ENCODE results near the gene JMJD1C.

Gene JMJD1C

DNA sequence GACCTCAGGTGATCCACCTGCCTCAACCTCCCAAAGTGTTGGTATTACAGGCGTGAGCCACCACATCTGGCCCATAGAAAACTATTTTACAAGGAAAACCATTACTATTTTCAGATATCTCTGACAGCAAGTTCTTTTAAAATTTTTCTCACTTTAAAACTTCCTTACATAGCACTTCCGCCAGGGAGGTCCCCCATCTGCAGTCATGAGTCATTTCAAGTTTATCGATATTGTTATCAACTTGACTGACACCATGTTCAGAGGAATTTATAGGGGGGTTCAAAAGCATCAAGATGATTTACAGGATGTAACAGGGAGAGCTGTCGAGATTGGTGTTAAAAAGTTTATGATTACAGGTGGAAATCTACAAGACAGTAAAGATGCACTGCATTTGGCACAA is 243.8 kb downstream of the JMJD1C start:
- DNase-seq (ENCODE audit: low read depth): no peak

DNA sequence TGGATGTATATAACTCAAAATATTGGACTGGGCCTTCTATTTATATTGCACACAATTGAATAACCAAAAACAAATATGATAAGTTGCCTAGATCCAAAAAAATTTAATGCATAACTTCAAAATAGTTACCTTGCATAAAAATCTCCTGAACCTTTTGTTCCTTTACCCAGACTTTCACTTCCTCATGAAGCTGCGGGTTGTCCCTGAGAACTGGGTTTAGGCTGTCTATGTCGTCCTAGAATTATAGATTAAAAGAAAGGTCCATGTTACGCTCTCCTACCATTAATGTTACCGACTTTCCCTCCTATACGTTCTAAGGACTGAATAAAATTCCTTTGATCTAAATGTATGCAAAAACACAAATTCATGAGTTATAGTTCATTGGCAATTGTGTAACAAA is 246.0 kb downstream of the JMJD1C start:
- no peak for DNase-seq (ENCODE audit: low read depth)

DNA sequence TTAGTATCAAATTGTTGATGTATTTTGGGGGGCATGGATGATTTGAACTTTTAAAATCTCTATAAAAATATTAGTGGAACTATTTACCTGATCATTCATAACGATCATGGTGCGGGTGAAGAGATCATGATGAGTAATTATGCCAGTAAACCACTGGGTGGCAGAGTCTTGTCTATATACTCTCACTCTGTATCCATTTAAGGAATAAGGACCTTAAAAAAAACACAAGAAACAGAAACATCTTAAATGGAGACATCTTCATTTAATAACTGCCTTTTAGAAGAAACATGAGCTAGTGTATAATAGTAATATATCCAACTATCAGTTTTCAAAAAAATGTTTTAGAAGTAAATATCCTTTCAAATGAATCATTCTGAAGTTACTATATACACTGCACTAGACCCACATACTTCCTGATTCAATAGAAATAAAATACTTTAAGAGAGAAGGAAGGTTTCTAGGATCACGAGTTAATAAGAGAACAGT is 248.6 kb downstream of the JMJD1C start:
- no peak for DNase-seq (ENCODE audit: low read depth)

DNA sequence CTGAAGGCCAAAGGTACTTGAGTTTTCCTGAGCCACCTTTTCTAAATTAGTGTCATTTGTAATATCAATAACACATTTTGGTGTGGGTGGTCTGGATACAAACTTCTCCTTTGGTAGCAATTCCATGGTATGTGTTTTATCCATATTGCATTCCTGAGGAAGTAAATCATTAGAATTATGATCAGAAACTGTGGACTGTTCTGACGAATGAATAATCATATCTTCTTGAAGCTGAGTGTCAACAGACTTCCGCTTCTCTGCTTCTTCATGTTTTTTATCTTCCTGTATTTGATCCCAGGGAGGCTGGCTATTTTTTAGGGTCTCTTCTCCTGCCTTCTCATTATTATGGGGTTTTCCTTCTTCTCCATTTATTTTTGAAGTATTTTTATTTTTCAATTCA is 251.2 kb downstream of the JMJD1C start:
- no peak for DNase-seq (ENCODE audit: low read depth)

DNA sequence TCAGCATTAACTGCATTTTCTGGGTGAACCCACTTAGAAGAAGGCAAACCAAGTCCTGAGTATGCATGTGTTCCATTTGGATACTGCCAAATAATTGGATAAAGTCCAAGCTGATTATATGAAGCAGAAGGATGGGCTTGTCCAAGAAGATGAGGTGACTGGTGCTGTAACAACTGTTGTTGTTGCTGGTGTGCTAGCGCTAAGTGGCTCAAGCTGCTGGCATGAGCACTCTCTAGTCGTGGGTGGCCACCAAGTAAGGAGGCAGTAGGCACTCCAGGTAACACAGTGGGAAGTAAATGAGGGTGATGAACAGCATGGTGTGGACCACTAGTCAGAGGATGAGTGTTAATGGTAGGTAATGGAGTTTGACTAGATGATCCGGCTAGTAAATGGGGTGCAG is 252.3 kb downstream of the JMJD1C start:
- no peak for DNase-seq (ENCODE audit: low read depth)

DNA sequence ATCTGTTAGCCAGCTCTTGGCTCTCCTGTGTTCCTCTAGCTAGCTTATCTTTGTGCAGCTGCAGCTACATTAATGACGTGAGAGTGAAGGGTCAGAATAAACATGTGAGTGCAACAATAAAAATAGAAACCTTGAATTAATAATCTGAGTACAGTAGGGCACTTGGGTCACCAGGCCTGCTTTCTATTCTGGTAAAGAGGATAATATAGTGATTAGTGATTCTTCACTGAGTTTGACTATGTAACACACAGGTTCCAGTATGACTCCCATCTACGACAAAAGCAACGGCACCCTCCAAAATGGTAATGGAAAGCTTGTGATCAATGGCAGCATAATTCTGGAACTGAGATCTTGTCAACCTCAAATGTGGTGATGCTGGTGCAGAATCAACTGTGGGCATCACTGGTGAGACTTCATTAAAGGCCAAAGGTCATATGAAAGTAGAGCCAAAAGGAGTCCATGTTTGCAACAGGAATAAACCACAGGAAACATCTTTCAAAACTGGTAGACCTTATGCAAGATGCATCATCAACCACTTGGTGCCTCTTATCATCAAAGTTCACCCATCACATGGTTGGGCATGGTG is 255.1 kb downstream of the JMJD1C start:
- no peak for DNase-seq (ENCODE audit: low read depth)

DNA sequence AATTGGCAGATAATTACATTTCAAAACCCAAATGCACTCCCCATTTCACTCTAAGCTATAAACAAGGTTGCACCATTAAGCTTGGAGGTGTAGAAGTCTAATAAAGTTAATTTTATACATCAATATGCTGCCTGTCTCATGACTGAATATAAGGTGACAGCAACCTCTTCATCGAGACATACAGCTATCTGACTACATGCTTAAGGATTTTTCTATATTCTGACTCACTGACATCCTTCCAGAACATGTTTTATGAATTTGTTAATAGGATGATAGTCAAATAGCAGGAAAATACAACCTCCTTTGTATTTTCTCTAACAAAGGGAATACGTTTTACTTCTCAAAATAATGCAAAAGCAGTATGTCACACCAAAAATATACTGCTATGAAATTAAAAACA is 256.1 kb downstream of the JMJD1C start:
- no peak for DNase-seq (ENCODE audit: low read depth)

DNA sequence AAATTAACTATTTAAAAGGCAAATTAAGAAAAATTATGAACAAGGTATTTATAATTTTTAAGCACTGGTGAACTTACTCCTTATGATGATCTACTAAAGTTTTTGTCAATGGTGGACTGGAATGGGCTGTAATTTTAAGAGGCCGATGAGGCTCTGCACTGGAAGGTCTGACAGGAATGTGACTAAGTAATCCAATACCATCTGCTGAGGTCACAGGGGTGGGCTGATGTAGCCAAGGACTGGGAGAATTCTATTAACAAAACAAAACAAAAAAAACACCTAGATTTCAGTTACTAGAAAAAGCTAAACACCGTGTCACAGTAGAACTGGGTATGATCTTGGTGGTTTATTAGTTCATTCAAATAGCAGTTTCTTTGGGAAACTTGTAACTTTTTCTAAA is 256.8 kb downstream of the JMJD1C start:
- no peak for DNase-seq (ENCODE audit: low read depth)

DNA sequence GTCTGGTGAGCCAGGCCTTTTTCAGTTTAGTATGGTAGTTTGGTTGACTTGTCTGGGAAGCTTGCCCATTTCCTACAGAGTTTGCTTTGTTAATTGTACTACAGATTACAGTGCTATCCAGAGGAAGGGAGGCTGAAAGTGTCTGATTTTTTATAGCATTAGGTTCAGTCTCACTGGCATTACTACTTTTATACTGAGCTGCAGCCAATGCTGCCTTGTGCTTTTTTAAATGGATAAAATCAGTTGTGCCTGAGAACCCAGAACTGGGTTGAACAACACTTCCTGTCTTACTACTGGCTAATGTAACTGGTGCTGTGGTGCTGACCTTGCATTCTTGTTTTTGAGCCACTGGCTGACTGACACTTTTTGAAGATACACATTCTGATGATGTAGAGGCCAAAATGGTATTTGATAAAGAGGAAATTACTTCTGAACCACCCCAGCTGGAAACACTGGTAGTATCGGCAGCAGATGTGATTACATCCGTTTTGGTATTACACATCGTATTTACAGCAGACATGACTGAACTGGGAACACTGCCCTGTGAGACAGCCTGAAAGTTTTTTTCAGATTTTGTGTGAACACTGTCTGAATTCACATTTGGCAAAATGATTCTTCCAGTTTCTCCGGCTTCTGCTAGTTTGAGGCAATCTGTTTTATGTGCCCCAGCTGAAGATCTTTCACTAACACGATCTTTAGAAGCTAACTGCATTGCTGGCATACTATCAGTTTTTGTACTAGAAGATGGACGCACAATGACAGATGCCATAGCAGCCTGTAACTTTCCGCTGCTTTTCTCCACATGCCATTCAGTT is 258.6 kb downstream of the JMJD1C start:
- DNase-seq (ENCODE audit: low read depth): peak; percentile 64

DNA sequence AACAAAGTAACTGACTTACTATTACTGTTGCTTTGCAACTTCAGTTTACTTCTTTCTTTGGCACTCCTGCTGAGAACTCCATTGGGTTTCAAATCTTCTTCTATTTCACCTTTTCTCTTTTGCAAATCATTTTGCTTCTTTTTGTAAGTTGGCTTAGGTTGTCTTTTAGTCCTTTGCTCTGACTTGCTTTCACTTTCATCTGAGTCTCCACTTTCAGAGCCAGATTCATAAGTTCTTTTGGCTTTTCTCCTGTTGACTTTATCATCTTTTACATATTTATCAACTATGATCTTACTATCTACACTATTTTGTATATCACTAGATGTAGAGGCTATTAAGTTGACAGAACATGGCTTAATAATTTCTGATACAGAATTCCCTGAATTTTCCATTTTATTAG is 259.2 kb downstream of the JMJD1C start:
- no peak for DNase-seq (ENCODE audit: low read depth)

DNA sequence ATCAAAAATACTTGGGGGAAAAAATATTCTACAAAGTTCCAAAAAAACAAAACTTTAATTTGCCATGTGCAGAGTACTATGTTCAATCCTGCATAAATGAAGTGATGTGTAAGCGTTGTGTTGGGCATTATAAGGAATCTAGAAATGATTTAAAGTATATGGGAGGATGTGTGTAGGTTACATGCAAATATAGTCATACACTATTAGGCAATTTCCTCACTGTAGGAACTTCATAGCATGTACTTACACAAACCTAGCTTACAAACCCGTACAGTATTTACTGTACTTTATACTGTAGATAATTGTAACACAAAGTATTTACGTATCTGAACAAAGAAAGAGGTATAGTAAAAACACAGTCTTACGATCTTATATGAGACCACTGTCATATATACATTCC is 260.4 kb downstream of the JMJD1C start:
- no peak for DNase-seq (ENCODE audit: low read depth)

DNA sequence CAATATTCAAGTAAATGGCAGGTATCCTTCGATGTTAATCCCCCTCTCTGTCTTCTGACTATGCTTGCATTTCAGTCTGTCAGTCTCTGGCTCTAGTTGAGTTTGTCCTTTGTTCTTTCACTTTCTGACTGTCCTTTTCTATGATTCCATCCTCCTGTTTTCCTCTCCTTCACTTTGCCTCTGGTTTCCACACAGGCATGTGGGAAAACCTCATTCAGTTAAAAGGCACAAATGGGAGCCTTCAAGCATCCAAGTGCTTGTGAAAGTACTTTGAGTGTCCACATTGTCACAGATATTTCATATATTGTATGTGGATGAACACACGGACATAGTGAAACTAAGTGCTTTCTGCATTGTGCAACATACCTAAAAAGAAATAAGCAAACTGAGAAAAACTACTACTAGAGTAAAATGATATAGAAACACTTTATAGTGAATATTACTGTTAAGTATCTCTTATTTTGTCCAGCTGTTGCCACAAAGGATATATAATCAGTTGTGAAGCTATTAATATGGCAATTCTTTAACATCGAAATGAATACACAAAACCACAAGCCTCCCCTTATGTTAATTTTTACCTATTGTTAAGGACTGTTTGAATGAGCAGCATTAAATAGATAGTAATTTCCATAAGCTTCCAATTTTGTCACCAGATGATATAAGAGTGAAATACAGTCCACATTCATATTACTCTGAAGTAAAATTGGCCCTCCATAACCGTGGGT is 260.9 kb downstream of the JMJD1C start:
- no peak for DNase-seq (ENCODE audit: low read depth)

DNA sequence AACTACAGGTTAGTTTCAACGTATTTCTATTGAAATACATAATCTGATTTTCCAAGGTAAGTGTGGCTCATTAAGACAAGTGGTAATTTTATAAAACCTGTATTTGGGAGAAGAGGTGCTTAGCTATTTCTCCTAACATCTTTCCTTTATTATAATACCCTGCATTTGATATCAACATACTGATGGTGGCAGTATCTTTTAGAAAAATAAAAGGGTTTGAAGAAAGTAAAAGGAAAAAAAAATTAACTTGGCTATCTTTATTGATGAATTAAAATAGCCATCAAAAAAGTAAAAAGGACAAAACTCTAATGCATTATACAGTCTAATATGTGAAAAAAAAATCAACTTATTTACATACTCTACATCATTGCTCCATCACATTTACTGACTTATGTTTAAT is 264.7 kb downstream of the JMJD1C start:
- DNase-seq (ENCODE audit: low read depth): no peak

DNA sequence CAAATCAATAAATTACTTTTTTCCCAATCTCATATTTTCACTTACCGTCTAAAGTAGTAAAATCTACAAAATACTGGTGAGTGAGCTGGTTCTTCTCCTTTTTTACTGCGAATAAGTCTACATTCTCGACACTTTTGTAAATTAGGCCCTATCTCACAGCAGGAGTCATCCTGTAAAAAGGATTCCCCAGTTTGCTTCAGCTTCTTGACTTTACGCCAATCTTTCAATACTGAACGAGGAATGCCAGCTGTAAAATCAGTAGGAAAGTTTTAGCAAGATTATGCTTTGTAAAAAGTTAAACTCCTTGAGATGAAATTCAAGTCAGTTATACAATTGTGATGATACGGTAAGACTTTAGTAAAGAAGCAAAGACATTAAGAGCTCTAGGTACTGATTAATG is 265.3 kb downstream of the JMJD1C start:
- DNase-seq (ENCODE audit: low read depth): no peak

DNA sequence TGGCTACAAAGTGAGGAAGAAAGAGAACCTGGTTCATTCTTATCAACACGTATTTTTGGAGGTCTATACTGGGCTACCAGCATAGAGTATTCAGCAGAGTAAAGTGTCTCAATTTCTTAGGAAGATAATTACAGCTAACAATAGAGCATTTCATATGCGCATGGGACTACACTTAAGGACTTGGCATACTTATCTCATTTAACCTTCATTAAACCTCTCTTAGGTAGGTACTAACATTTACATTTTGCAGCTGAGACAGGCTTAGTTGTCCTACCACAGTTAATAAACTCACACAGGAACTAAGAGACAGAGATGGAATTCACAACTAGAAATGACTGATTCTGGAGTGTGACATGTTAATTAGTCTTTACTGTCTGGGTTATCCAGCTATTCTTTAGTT is 266.1 kb downstream of the JMJD1C start:
- DNase-seq (ENCODE audit: low read depth): no peak

DNA sequence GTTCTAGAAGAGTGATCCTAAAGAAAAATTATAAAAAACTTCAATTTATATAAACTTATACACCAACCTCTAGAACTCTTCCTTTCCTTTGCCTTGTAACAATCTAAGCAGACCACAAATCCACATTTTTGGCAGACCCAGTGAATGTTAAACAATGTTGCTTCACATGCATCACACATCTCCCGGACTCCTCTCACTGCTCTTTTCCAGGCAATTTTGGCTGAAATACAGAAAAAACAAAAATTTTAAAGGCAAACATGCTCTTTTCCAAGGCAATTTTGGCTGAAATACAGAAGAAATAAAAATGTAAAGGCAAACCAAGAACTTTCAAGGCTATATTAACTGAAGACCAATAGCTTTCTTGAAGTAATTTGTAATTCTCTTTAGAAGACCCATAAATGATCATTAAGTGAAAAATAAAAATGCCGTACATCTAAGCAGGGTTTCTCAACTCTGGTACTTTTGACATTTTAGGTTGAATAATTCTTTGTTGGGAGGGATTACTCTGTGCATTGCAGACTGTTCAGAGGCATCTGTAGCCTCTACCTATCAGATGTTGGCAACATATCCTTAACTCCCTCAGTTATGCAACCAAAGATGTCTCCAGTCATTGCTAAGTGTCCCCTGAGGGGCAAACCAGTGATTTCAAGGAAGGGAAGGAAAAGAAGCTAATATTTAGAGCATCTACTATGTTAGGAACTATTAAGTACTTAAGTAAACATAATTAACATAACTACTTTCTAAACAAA is 268.3 kb downstream of the JMJD1C start:
- DNase-seq (ENCODE audit: low read depth): peak; percentile 44

DNA sequence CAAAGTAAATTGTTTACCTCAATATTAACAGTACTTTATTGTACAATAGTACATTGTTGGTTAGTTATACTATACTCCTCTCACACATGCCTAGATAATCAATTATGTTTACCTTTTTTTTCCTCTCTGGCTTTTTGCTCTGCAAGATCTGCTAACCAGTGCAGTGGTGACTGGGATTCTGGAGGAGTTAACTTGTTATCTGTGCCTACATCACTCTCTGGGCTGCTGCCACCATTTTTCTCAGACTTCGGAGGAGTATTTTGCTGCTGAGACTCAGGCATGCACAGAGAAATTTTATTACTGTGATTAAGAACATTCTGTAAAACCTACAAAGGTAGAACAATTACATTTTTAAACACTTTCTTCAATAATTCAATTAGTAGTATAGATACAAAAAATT is 273.0 kb downstream of the JMJD1C start:
- no peak for DNase-seq (ENCODE audit: low read depth)

DNA sequence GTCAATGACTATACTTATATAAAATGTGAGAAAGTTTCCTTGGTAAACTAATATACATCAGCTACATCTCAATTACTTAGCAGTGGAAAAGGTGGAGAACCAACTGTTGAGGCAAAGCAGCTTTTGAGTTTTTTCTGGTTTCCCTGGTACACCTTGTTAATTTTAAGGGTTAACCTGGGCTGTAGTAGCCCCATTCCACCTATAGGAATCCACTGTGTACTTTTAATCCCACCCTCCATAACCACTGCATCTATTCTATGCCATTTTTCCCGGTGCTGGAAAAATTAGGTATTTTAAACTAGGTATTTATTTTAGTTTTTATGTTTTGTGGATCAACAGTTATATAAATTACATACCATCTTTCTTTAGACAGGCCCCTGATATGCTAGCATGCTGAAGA is 290.2 kb downstream of the JMJD1C start:
- DNase-seq (ENCODE audit: low read depth): no peak

DNA sequence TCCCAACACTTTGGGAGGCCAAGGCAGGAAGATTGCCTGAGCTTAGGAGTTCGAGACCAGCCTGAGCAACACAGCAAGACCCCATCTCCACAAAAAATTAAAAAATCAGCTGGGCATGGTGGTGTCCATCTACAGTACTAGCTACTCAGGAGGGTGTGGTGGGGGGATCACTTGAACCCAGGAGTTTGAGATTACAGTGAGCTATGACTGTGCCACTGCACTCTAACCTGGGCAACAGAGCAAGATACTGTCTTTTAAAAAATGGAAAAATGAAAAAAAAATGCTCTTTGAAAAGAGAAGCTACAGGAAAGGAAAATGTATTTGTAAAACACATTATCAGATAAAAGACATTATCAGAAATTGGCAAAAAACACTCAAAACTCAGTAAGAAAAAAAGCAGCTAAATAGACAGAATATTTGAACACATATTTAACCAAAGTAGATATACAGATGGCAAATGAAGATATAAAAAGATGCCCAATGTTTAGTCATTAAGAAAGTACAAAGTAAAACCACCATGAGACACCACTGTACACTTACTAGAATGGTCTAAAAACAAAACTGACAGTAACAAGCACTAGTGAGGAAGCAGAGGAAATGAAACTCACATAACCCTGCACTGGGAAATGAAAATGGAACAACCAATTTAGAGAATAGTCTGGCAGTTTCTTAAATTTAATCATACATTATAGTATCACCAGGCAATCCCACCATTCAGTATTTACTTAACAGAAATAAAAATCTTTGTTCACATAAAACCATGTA is 292.1 kb downstream of the JMJD1C start:
- no peak for DNase-seq (ENCODE audit: low read depth)

DNA sequence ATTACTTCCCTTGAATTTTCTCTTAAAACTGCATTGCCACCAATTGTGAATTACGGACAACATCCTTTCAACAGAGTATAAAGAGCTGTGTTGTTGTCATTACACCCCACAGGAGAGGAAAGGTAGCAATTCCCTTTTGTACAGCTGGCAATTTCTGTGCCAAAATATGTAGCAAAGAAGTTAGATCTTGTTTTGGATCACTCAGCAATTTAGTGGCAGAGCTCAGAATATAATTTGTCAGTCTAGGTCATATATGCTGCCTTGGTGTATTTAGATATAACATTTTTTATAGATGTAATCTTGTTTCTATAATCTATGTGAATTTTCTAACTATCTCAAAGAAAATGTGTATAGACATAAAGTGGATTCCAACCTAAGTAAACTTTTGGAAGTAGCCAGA is 293.9 kb downstream of the JMJD1C start:
- DNase-seq (ENCODE audit: low read depth): no peak

DNA sequence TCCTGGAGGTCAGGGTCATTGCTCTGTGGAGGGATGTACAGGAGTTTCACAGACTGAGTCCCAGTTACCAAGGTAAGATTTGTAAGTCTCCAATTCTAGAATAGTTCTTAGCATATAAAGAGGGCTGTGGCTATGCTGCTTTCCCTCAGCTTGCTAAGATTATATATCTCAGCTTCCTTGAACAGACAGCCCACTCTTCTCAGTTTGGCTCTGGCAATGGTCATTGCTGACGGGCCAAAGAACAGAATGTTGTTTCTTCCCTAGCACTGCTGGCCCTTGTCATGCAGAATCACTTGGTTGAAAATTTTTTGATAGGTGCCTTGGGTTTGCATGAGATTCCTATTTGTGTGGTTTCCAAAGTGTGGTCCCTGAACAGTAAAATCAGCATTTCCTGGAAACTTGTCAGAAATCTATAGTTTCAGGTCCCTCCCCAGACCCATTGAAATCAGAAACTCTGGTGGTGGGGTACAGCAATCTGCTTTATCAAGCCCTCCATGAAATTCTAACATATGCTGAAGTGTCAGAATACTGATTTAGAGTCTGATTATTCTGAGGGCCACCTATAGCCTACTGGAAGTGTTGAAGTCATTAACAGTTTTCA is 294.4 kb downstream of the JMJD1C start:
- no peak for DNase-seq (ENCODE audit: low read depth)

Data from GM04503 (cell line).